Neural progenitor cell (in vitro differentiated cells): ENCODE results near the gene NAT14.

Experiments
- CTCF ChIP-seq: fragments of 200-600 bp; sonication (generic); IDR thresholded peaks from 2 replicates; pipeline ENCODE4 v1.5.1; 2017; ENCODE audit warnings: antibody characterized with exemption, mild to moderate bottlenecking
- EZH2 ChIP-seq: fragments of 200-600 bp; sonication (generic); IDR thresholded peaks from 2 replicates; pipeline ENCODE4 v1.6.1; 2017; ENCODE audit warnings: antibody characterized with exemption, mild to moderate bottlenecking, moderate library complexity
- EZH2phosphoT487 ChIP-seq: fragments of 200-600 bp; sonication (generic); IDR thresholded peaks from 2 replicates; pipeline ENCODE4 v1.6.1; 2017; ENCODE audit warnings: antibody characterized with exemption

DNA sequence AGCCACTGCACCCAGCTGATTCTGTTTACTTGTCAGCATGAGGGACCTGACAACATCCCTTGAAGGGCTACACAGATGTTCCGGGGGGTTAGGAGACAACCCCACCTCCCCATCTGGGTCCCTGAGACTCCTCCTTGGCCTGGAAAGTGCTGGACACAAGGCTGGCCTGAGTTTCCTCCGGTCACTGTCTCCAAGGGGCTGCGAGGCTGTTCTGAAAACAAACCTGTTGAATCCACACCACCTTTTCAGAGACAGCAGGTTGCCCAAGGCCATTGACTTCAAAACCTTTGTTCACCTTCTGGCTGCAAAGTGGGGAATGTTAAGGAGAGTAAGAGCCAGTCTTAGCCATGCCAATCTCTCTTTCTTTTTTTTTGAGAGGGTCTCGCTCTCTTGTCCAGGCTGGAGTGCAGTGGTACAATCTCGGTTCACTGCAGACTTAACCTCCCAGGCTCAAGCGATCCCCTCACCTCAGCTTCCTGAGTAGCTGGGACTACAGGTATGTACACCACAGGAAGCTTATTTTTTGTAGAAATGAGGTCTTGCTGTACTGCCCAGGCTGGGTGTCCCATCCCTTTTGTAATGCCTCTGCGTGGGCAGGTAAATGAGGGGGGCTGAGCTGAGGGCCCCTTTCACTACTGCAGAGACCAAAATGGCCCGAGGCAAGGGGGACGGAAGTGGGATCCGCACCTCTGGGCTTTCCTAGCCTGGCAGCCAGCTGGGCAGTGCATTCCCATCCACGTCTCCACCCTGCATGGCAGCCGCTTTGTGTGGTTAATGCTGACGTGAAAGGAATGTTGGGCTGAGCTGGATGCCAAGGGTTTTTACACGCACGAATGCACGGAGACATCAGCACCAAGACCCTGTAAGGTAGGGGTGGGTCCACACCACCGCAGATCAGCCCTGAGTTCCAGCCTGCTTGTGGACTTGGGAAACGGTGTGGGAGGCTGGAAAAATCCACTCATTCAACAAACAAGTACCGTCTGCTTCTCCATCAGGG, 10.4 kb upstream of the NAT14 start:
- TF ChIP-seq EZH2 (no peak), CTCF (no peak), EZH2phosphoT487 (no peak)
